RCC 7860 (cell line): Measurements from ENCODE around the gene SLC39A6.
"Not testable (repeated sequence)": the region's sequence is repeated elsewhere in the genome, so short reads cannot be mapped to it uniquely, and the experiment has no call there.

ENCODE experiments used
- DNase-seq: peaks from one replicate; pipeline ENCODE4 v3.0.0-alpha.2; 2015; ENCODE audit warnings: low spot score
- FAIRE-seq: peaks from 2 replicates; lab custom pipeline; 2012; peaks lifted over from hg19 to GRCh38; lab: Jason Lieb, UNC

Gene SLC39A6

DNA sequence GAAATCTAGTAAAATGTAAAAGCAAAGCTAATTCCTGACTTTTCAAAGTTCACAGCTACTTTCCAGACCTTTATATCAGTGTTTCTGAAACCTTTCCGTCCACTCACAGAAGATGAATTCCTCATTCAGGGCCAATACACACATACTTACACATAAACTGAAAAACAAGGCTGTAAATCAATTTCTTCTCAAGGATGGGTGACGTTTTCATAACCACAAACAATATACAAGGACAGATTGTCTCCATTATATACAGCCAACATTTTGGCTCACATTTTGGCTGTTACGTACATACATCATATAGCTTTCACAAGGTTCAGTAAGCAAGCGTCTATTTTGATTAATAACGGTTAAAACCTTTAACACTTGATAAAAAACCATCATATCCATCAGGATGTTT is 63.1 kb downstream of the SLC39A6 start:
- no peak for DNase-seq
- FAIRE-seq = no peak

DNA sequence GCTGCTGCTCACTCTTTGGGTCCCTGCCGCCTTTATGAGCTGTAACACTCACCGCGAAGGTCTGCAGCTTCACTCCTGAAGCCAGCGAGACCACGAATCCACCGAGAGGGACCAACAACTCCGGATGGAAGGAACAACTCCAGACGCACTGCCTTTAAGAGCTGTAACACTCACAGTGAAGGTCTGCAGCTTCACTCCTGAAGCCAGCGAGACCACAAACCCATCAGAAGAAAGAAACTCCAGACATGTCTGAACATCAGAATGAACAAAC is 64.4 kb downstream of the SLC39A6 start:
- not testable (repeated sequence) for FAIRE-seq, DNase-seq

DNA sequence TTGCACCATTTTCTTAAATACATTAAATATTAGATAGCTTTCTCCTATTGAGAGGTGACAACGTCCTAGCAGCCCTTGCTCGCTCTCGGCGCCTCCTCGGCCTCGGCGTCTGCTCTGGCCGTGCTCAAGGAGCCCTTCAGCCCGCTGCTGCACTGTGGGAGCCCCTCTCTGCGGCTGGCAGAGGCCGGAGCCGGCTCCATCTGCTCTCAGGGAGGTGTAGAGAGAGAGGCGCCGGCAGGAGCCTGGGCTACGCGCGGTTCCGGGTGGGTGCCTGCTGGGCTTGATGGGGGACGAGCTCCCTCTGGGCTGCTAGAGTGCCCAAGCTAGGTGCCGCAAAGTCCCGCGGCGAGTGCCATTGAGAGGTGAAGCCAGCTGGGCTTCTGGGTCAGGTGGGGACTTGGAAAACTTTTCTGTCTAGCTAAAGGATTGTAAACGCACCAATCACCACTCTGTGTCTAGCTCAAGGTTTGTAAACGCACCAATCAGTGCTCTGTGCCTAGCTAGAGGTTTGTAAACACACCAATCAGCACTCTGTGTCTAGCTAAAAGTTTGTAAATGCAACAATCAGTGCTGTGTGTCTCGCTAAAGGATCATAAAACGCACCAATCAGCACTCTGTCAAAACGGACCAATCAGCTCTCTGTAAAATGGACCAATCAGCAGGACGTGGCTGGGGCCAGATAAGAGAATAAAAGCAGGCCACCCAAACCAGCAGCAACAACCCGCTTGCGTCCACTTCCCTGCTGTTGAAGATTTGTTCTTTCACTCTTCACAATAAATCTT is 64.9 kb downstream of the SLC39A6 start:
- FAIRE-seq = no peak
- DNase-seq = no peak

DNA sequence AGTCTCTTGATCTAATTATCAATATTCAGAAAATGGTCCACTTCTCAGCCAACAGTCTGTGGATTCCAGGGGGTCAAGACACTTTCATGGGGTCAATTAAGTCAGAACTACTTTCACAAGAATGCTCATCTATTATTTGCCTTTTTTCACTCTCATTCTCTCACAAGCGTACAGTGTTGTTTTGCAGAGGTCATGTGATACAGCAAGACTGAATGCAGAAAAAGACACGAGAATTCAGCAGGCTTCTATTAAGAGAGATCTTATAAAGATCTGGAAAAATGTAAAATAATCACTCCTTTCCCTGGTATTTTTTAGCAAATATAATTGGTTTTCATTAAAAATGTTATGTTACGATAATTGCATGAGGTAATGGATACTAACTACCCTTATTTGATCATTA is 70.5 kb downstream of the SLC39A6 start:
- FAIRE-seq (no peak), DNase-seq (no peak)
